AG04450 (cell line): ENCODE measurements around the gene TSKU. TPM values are rescaled to one million over a fixed set of nuclear protein-coding genes. Genes with fewer than 3 reads are reported as not detected.

Experiments
- CTCF ChIA-PET: fragments of 300-600, 350-600 bp; formaldehyde crosslinking; extraction: SDS; loops from one replicate; lab custom pipeline; 2022; ENCODE audit warnings: antibody characterized with exemption, inconsistent platforms; lab: Charles Lee
- POLR2A ChIA-PET: fragments of 350-600 bp; formaldehyde crosslinking; extraction: SDS; loops from one replicate; lab custom pipeline; 2021; ENCODE audit warnings: antibody characterized with exemption, inconsistent platforms; lab: Yijun Ruan, JAX
- DNase-seq: peaks from one replicate; pipeline ENCODE4 v3.0.0-alpha.2; 2011; ENCODE audit warnings: low read depth, low spot score
- H3K27ac ChIP-seq: one replicate; pipeline ENCODE4 v1.5.1; 2012; ENCODE audit warnings: low read depth, low read length, control low read depth
- H3K27me3 ChIP-seq: one replicate; pipeline ENCODE4 v1.6.0; 2012; ENCODE audit warnings: low read length; ENCODE audit not compliant: control insufficient read depth, insufficient read depth
- H3K4me3 ChIP-seq: 2 replicates; pipeline ENCODE4 v1.5.1; 2011; ENCODE audit warnings: mild to moderate bottlenecking, low read depth, low read length, control low read depth
- H3K9me3 ChIP-seq: 2 replicates; pipeline ENCODE4 v1.5.1; 2012; ENCODE audit warnings: low read length; ENCODE audit not compliant: control insufficient read depth, insufficient read depth
- CTCF ChIP-seq: IDR thresholded peaks from 2 replicates; pipeline ENCODE4 v1.5.1; 2011; ENCODE audit warnings: low read depth, low read length, control low read depth, inconsistent platforms
- polyA plus RNA-seq: library from polyadenylated mRNA; depleted of rRNA; stranded (reverse); fragments of >200 nt; gene quantifications from 2 replicates; pipeline ENCODE4 v1.2.3, GENCODE V29; 2011

Gene TSKU
- polyA plus RNA-seq, 1 experiment = 28.8 TPM

GRCh38 chr11:76803811-76804600 lies 20.9 kb downstream of the TSKU start:
- Histone ChIP-seq H3K4me3 (no peak overlapping the region), H3K9me3 (no peaks in the 10 kb centered on the region), H3K27me3 (no peaks in the 10 kb centered on the region), H3K27ac (no peak overlapping the region)
- ChIA-PET POLR2A (interaction anchor here (0.6 to 4.2 kb wide), 5 partner anchors 16 to 143 kb away, joined by 3 to 21 read pairs (median 3); partner anchors contain the start of gene TSKU), CTCF (interaction anchor here (2.6 to 5.7 kb wide), 2 partner anchors 82 to 115 kb away, joined by 7 to 64 read pairs; no protein-coding TSS in a partner anchor)
- DNase-seq = no peak
- TF ChIP-seq CTCF = no peak

GRCh38 chr11:76805206-76805913 lies 22.2 kb downstream of the TSKU start:
- Histone ChIP-seq H3K27ac (no peak overlapping the region), H3K4me3 (no peak overlapping the region), H3K27me3 (no peaks in the 10 kb centered on the region), H3K9me3 (no peaks in the 10 kb centered on the region)
- no peak for TF ChIP-seq CTCF
- no peak for DNase-seq
- ChIA-PET CTCF (interaction anchor here (0.6 to 5.7 kb wide), 4 partner anchors 71 to 114 kb away, joined by 3 to 64 read pairs (median 6); no protein-coding TSS in a partner anchor), POLR2A (no interaction called here)

GRCh38 chr11:76806131-76806530 lies 23.0 kb downstream of the TSKU start:
- no peak for TF ChIP-seq CTCF
- ChIA-PET CTCF (interaction anchor here (0.5 to 5.7 kb wide), 4 partner anchors 72 to 1225 kb away, joined by 3 to 64 read pairs (median 6); no protein-coding TSS in a partner anchor), POLR2A (no interaction called here)
- Histone ChIP-seq H3K27ac (no peak overlapping the region), H3K9me3 (no peaks in the 10 kb centered on the region), H3K27me3 (no peaks in the 10 kb centered on the region), H3K4me3 (no peak overlapping the region)
- DNase-seq = no peak

- no peak for TF ChIP-seq CTCF
- H3K27me3 ChIP-seq = no peaks in the 10 kb centered on the region
- H3K9me3 ChIP-seq = no peaks in the 10 kb centered on the region
- POLR2A ChIA-PET = no interaction called here
- CTCF ChIA-PET = interaction anchor here (0.6 to 12.5 kb wide), 13 partner anchors 9 to 763 kb away, joined by 3 to 236 read pairs (median 5); no protein-coding TSS in a partner anchor
- H3K4me3 ChIP-seq = no peak overlapping the region
- no peak for DNase-seq
- H3K27ac ChIP-seq = no peak overlapping the region
These were observed 23.6 kb downstream of the TSKU start for GRCh38 chr11:76806608-76807205.
